Adrenal gland (tissue), 12 donors: ENCODE data around the gene SPRY2. TPM values are rescaled to one million over a fixed set of nuclear protein-coding genes. Genes with fewer than 3 reads are reported as not detected.

Experiments
- DNase-seq, 7 donors: peaks; one replicate each; pipeline ENCODE4 v3.0.0-alpha.2; 2019 to 2020
- H3K27ac ChIP-seq, 5 donors: fragments of 200-600 bp; sonication (generic) in 4 of 5; 1 replicate in 3 of 5; 2 replicates in 2 of 5; pipeline versions ENCODE4 v1.5.1 to v1.8.0; 2016 to 2020; ENCODE audit warnings: mild to moderate bottlenecking in 1 of 5
- H3K27me3 ChIP-seq: fragments of 200-600 bp; 2 replicates; pipeline ENCODE4 v1.8.0; 2021
- H3K36me3 ChIP-seq, 2 donors: fragments of 200-600 bp; replicated peaks in 1 of 2; 1 replicate in 1 of 2; 2 replicates in 1 of 2; pipeline versions ENCODE4 v1.5.1 to v1.8.0; 2018 to 2022
- H3K4me1 ChIP-seq, 2 donors: fragments of 200-600 bp; replicated peaks in 1 of 2; 1 replicate in 1 of 2; 2 replicates in 1 of 2; pipeline versions ENCODE4 v1.5.1 to v1.8.0; 2018 to 2021
- H3K4me3 ChIP-seq, 4 donors: fragments of 200-600 bp; sonication (generic) in 3 of 4; one replicate each; pipeline ENCODE4 v1.5.1; 2016 to 2018
- H3K9me3 ChIP-seq, 3 donors: fragments of 200-600 bp; sonication (generic) in 1 of 3; replicated peaks in 1 of 3; 1 replicate in 2 of 3; 2 replicates in 1 of 3; pipeline versions ENCODE4 v1.5.1 to v1.8.0; 2016 to 2021
- POLR2A ChIP-seq, 2 donors: fragments of 450-650 bp; IDR thresholded peaks; one replicate each; pipeline ENCODE4 v1.6.1; 2017; ENCODE audit warnings: antibody characterized with exemption in 2 of 2, mild to moderate bottlenecking in 2 of 2, moderate library complexity in 1 of 2
- WGBS, 4 donors: extraction: QIAGEN DNeasy Blood & Tissue Kit in 2 of 4; methylation state at CpG; one replicate each; pipeline versions ENCODE4 v1.1.5 to v1.1.7; 2013 to 2017; 5-methylcytosine and 5-hydroxymethylcytosine counted together
- intact Hi-C, 2 donors: fragments of 100-400 bp; cut with DNase I; formaldehyde crosslinking; loops; one replicate each; pipeline versions ENCODE4 v1.14.1 to v1.15.0; 2022 to 2023
- polyA plus RNA-seq, 3 donors: library from polyadenylated mRNA; stranded (reverse); fragments of 200-250 nt in 2 of 3; fragments of 350-450 nt in 1 of 3; fragmentation: Illumina TruSeq in 1 of 3; extraction: RNeasy Lipid Tissue Mini Kit (QIAGEN cat#74804) in 1 of 3; gene quantifications; one replicate each; pipeline ENCODE4 v1.2.3, GENCODE V29; 2013 to 2014
- small RNA-seq, 2 donors: library from RNA; depleted of rRNA; stranded (forward); fragments of <200 nt; gene quantifications; one replicate each; pipeline ENCODE3, GENCODE V24; 2016
- total RNA-seq, 9 donors: library from RNA; depleted of rRNA in 4 of 9; stranded (reverse); fragments of >200 nt in 4 of 9; fragments of 120-200 nt in 1 of 9; fragmentation: NEBNext Ultra II Directional in 1 of 9; extraction: Animal tissue kit (Norgen Biotek cat#: 25700) in 1 of 9; gene quantifications; one replicate each; pipeline versions ENCODE4 v1.1.0 to v1.2.4, GENCODE V29; 2013 to 2023
- TF ChIP-seq, protein P1 (sequence below), 6 experiments: fragments of 450-650 bp in 4 of 6; fragments of 200-600 bp in 2 of 6; sonication (generic) in 1 of 6; IDR thresholded peaks; 1 replicate in 5 of 6; 2 replicates in 1 of 6; pipeline versions ENCODE4 v1.5.1 to v1.8.0; 2016 to 2021; ENCODE audit warnings: antibody characterized with exemption in 6 of 6, mild to moderate bottlenecking in 2 of 6, moderate library complexity in 1 of 6
- donor health status: healthy with polysubstance abuse.
- donor health status: Bipolar disorder and iron deficiency.
- donor health status: DM: yes; HTN: yes; CAD: no.
- donor health status: DM: no; HTN: no; CAD: no.
- donor health status: DM: no; HTN: no; CAD: no.
- donor health status: DM: yes; HTN: yes; CAD: no.

SPRY2 gene
- total and polyA plus RNA-seq, 12 donors = 10.9 to 36.7 (median 22.1) TPM

DNA sequence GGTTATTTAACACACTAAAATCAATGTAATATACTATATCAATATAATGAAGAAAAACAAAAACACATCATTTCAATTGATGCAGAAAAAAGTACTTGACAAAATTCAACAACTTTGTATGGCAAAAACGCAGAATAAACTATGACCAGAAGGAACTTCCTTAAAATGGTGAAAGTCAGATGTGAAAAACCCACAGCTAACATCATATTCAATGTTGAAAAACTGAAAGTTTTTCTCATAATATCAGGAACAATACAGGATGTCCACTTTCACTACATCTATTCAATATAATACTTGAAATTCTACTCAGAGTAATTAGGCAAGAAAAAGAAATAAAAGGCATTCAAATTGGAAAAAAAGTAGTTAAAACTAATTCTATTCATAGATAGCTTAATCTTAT, 50.3 kb downstream of the SPRY2 start:
- H3K9me3 ChIP-seq = no peaks in the 10 kb centered on the region
- no peaks in the 10 kb centered on the region for H3K36me3 ChIP-seq
- no peaks in the 10 kb centered on the region for H3K4me1 ChIP-seq
- no peak overlapping the region for H3K27ac ChIP-seq
- no peak overlapping the region for H3K4me3 ChIP-seq
- no peak for DNase-seq
- WGBS, 4 donors = 78 to 91% (median 84%) methylated on average over 1 of the region's 1 CpG
- intact Hi-C loops = no loop called here
- H3K27me3 ChIP-seq = no peaks in the 10 kb centered on the region
- TF ChIP-seq POLR2A (IDR thresholded peaks at IDR 0.05) = no peak
- TF ChIP-seq, protein P1, sequence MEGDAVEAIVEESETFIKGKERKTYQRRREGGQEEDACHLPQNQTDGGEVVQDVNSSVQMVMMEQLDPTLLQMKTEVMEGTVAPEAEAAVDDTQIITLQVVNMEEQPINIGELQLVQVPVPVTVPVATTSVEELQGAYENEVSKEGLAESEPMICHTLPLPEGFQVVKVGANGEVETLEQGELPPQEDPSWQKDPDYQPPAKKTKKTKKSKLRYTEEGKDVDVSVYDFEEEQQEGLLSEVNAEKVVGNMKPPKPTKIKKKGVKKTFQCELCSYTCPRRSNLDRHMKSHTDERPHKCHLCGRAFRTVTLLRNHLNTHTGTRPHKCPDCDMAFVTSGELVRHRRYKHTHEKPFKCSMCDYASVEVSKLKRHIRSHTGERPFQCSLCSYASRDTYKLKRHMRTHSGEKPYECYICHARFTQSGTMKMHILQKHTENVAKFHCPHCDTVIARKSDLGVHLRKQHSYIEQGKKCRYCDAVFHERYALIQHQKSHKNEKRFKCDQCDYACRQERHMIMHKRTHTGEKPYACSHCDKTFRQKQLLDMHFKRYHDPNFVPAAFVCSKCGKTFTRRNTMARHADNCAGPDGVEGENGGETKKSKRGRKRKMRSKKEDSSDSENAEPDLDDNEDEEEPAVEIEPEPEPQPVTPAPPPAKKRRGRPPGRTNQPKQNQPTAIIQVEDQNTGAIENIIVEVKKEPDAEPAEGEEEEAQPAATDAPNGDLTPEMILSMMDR (IDR thresholded peaks at IDR 0.05) = no peak

Small RNA genes lying within 50 kb of the gene (small RNA-seq; reads per million reads assigned to genes)
- 0 reads per million in 2 donors for gene RNU6-61P
